Dendritic cell treated with granulocyte-macrophage colony-stimulating factor and Interleukin-4, amounts not matched to agents 40 ng/mL and 50 ng/mL, for 4 days (primary cell): ENCODE data around the gene PPFIBP2.

Source experiments
- H3K27ac Mint-ChIP-seq: one replicate; pipeline ENCODE4 v1.8.0; 2022; ENCODE audit warnings: mild to moderate bottlenecking, mixed read lengths
- H3K27me3 Mint-ChIP-seq: one replicate; pipeline ENCODE4 v1.8.0; 2022; ENCODE audit warnings: mild to moderate bottlenecking, mixed read lengths
- H3K36me3 Mint-ChIP-seq: one replicate; pipeline ENCODE4 v1.8.0; 2022; ENCODE audit warnings: low read depth, mixed read lengths
- H3K4me1 Mint-ChIP-seq: one replicate; pipeline ENCODE4 v1.8.0; 2022; ENCODE audit warnings: low read depth, mixed read lengths
- H3K4me3 Mint-ChIP-seq: one replicate; pipeline ENCODE4 v1.8.0; 2022; ENCODE audit warnings: mild to moderate bottlenecking, moderate library complexity, mixed read lengths
- H3K9me3 Mint-ChIP-seq: one replicate; pipeline ENCODE4 v1.8.0; 2022; ENCODE audit warnings: mixed read lengths
- intact Hi-C: fragments of 100-400 bp; cut with micrococcal nuclease; formaldehyde crosslinking; loops from one replicate; pipeline ENCODE4 v1.15.0; 2022

Gene PPFIBP2

GRCh38 chr11:7513234-7514098 is at the start of gene PPFIBP2:
Gene PPFIBP2 (plus strand): TSS chr11:7513999. CDS start chr11:7549476, 35,477 bp downstream.
- intact Hi-C loops: loop anchor here (1.0 to 5.0 kb wide), 2 partner anchors 10 to 39 kb away; no protein-coding TSS in a partner anchor
- H3K9me3 Mint-ChIP-seq: no peaks in the 10 kb centered on the region
- peak within 1 kb of the TSS; percentile 86 for H3K4me3 Mint-ChIP-seq
- H3K27ac Mint-ChIP-seq: no peak within 1 kb of the TSS
- H3K4me1 Mint-ChIP-seq: peaks cover 23% of the 10 kb centered on the region
- H3K36me3 Mint-ChIP-seq: peaks cover 27% of the 10 kb centered on the region
- H3K27me3 Mint-ChIP-seq: no peaks in the 10 kb centered on the region

- Mint-ChIP-seq H3K4me3 (no peak overlapping the region), H3K4me1 (no peaks in the 10 kb centered on the region), H3K36me3 (no peaks in the 10 kb centered on the region), H3K9me3 (no peaks in the 10 kb centered on the region), H3K27me3 (peaks cover 1% of the 10 kb centered on the region), H3K27ac (no peak overlapping the region)
- intact Hi-C loops: no loop called here
These were observed 46.1 kb upstream of the PPFIBP2 start for GRCh38 chr11:7467652-7468051.

GRCh38 chr11:7469351-7469865 is 44.4 kb upstream of the PPFIBP2 start:
- intact Hi-C loops: no loop called here
- no peaks in the 10 kb centered on the region for H3K4me1 Mint-ChIP-seq
- H3K4me3 Mint-ChIP-seq: no peak overlapping the region
- no peak overlapping the region for H3K27ac Mint-ChIP-seq
- no peaks in the 10 kb centered on the region for H3K36me3 Mint-ChIP-seq
- no peaks in the 10 kb centered on the region for H3K27me3 Mint-ChIP-seq
- no peaks in the 10 kb centered on the region for H3K9me3 Mint-ChIP-seq

- no peak overlapping the region for H3K27ac Mint-ChIP-seq
- H3K4me1 Mint-ChIP-seq: no peaks in the 10 kb centered on the region
- no peaks in the 10 kb centered on the region for H3K36me3 Mint-ChIP-seq
- H3K27me3 Mint-ChIP-seq: no peaks in the 10 kb centered on the region
- intact Hi-C loops: no loop called here
- no peak overlapping the region for H3K4me3 Mint-ChIP-seq
- H3K9me3 Mint-ChIP-seq: no peaks in the 10 kb centered on the region
These were observed 42.7 kb upstream of the PPFIBP2 start for GRCh38 chr11:7471071-7471470.

- Mint-ChIP-seq H3K4me1 (peaks cover 14% of the 10 kb centered on the region), H3K27ac (no peak overlapping the region), H3K9me3 (no peaks in the 10 kb centered on the region), H3K27me3 (peaks cover 2% of the 10 kb centered on the region), H3K4me3 (no peak overlapping the region), H3K36me3 (no peaks in the 10 kb centered on the region)
- intact Hi-C loops: no loop called here
These were observed 40.1 kb upstream of the PPFIBP2 start for GRCh38 chr11:7473717-7474116.

- Mint-ChIP-seq H3K4me3 (no peak overlapping the region), H3K4me1 (peaks cover 14% of the 10 kb centered on the region), H3K27me3 (peaks cover 2% of the 10 kb centered on the region), H3K27ac (no peak overlapping the region), H3K36me3 (no peaks in the 10 kb centered on the region), H3K9me3 (no peaks in the 10 kb centered on the region)
- intact Hi-C loops: no loop called here
These were observed 33.7 kb upstream of the PPFIBP2 start for GRCh38 chr11:7480113-7480512.

- Mint-ChIP-seq H3K4me1 (peaks cover 2% of the 10 kb centered on the region), H3K27ac (no peak overlapping the region), H3K27me3 (no peaks in the 10 kb centered on the region), H3K4me3 (no peak overlapping the region), H3K36me3 (no peaks in the 10 kb centered on the region), H3K9me3 (no peaks in the 10 kb centered on the region)
- intact Hi-C loops: no loop called here
These were observed 29.7 kb upstream of the PPFIBP2 start for GRCh38 chr11:7484131-7484530.

- no peak overlapping the region for H3K4me3 Mint-ChIP-seq
- intact Hi-C loops: no loop called here
These were observed 29.2 kb upstream of the PPFIBP2 start for GRCh38 chr11:7484645-7485044.

GRCh38 chr11:7485186-7486097 is 28.4 kb upstream of the PPFIBP2 start, which contains the start of gene OLFML1:
Gene OLFML1 (plus strand): TSS chr11:7485506. CDS start chr11:7485876, 370 bp downstream.
- Mint-ChIP-seq H3K4me3 (no peak within 1 kb of the TSS), H3K4me1 (peaks cover 13% of the 10 kb centered on the region), H3K27me3 (no peaks in the 10 kb centered on the region), H3K27ac (no peak within 1 kb of the TSS), H3K9me3 (no peaks in the 10 kb centered on the region), H3K36me3 (no peaks in the 10 kb centered on the region)
- intact Hi-C loops: no loop called here

More at GRCh38 chr11:7484645-7485044, 29.2 kb upstream of the PPFIBP2 start:
- no peaks in the 10 kb centered on the region for H3K27me3 Mint-ChIP-seq
- H3K4me1 Mint-ChIP-seq: peaks cover 7% of the 10 kb centered on the region
- no peak overlapping the region for H3K27ac Mint-ChIP-seq
- H3K9me3 Mint-ChIP-seq: no peaks in the 10 kb centered on the region
- H3K36me3 Mint-ChIP-seq: no peaks in the 10 kb centered on the region

- H3K4me1 Mint-ChIP-seq: peaks cover 17% of the 10 kb centered on the region
- H3K36me3 Mint-ChIP-seq: no peaks in the 10 kb centered on the region
- H3K4me3 Mint-ChIP-seq: no peak overlapping the region
- no peaks in the 10 kb centered on the region for H3K27me3 Mint-ChIP-seq
- no peak overlapping the region for H3K27ac Mint-ChIP-seq
- no peaks in the 10 kb centered on the region for H3K9me3 Mint-ChIP-seq
- intact Hi-C loops: no loop called here
These were observed 27.6 kb upstream of the PPFIBP2 start for GRCh38 chr11:7486098-7486780.

- Mint-ChIP-seq H3K4me1 (peaks cover 17% of the 10 kb centered on the region), H3K36me3 (no peaks in the 10 kb centered on the region), H3K27me3 (no peaks in the 10 kb centered on the region), H3K4me3 (no peak overlapping the region), H3K27ac (no peak overlapping the region), H3K9me3 (no peaks in the 10 kb centered on the region)
- intact Hi-C loops: no loop called here
These were observed 27.0 kb upstream of the PPFIBP2 start for GRCh38 chr11:7486781-7487140.

- Mint-ChIP-seq H3K4me1 (peaks cover 17% of the 10 kb centered on the region), H3K27ac (no peak overlapping the region), H3K36me3 (no peaks in the 10 kb centered on the region), H3K4me3 (no peak overlapping the region), H3K27me3 (no peaks in the 10 kb centered on the region), H3K9me3 (no peaks in the 10 kb centered on the region)
- intact Hi-C loops: no loop called here
These were observed 26.4 kb upstream of the PPFIBP2 start for GRCh38 chr11:7487360-7487759.

- H3K27me3 Mint-ChIP-seq: no peaks in the 10 kb centered on the region
- H3K4me3 Mint-ChIP-seq: no peak overlapping the region
- no peak overlapping the region for H3K27ac Mint-ChIP-seq
- H3K4me1 Mint-ChIP-seq: peaks cover 17% of the 10 kb centered on the region
- H3K9me3 Mint-ChIP-seq: no peaks in the 10 kb centered on the region
- H3K36me3 Mint-ChIP-seq: no peaks in the 10 kb centered on the region
- intact Hi-C loops: no loop called here
These were observed 25.1 kb upstream of the PPFIBP2 start for GRCh38 chr11:7488681-7489080.
